HG03064 (cell line): ENCODE data around the gene CDPF1.
"Not testable (repeated sequence)": the region's sequence is repeated elsewhere in the genome, so short reads cannot be mapped to it uniquely, and the experiment has no call there.

ENCODE experiments used
- ATAC-seq: cut with Tn5 transposase; IDR thresholded peaks from one replicate; pipeline ENCODE4 v1.9.1; 2021; ENCODE audit warnings: low read depth; ENCODE audit not compliant: unreplicated experiment

CDPF1 gene

GRCh38 chr22:46281866-46282678, 32.0 kb upstream of the CDPF1 start:
- ATAC-seq: no peak

GRCh38 chr22:46280999-46281623, 31.0 kb upstream of the CDPF1 start:
- ATAC-seq: no peak

- ATAC-seq: no peak
These were observed 30.1 kb upstream of the CDPF1 start for GRCh38 chr22:46280063-46280817.

- no peak for ATAC-seq
These were observed 28.9 kb upstream of the CDPF1 start for GRCh38 chr22:46278656-46279645.

- no peak for ATAC-seq
These were observed 26.5 kb upstream of the CDPF1 start for GRCh38 chr22:46276563-46276962.

- no peak for ATAC-seq
These were observed 25.5 kb upstream of the CDPF1 start for GRCh38 chr22:46275455-46276122.

- ATAC-seq: no peak
These were observed 24.3 kb upstream of the CDPF1 start for GRCh38 chr22:46274381-46274780.

GRCh38 chr22:46273432-46274148, 23.5 kb upstream of the CDPF1 start:
- ATAC-seq: no peak

GRCh38 chr22:46272762-46273431, 22.8 kb upstream of the CDPF1 start:
- no peak for ATAC-seq

GRCh38 chr22:46272196-46272595, 22.1 kb upstream of the CDPF1 start:
- no peak for ATAC-seq

- no peak for ATAC-seq
These were observed 19.5 kb upstream of the CDPF1 start for GRCh38 chr22:46269564-46269963.

GRCh38 chr22:46267431-46268279, 17.6 kb upstream of the CDPF1 start, which contains the start of gene TTC38:
TSS of gene TTC38 (plus strand) at chr22:46268008. CDS start at chr22:46268040, 32 bp downstream.
- ATAC-seq: no peak

- not testable (repeated sequence) for ATAC-seq
These were observed 15.5 kb upstream of the CDPF1 start for GRCh38 chr22:46265627-46266026.

- ATAC-seq: not testable (repeated sequence)
These were observed 14.4 kb upstream of the CDPF1 start for GRCh38 chr22:46264520-46264919.

- no peak for ATAC-seq
These were observed 13.1 kb upstream of the CDPF1 start, which contains the start of gene PKDREJ for GRCh38 chr22:46263216-46263590. TSS of gene PKDREJ (minus strand) at chr22:46263343. CDS start at chr22:46263322, 21 bp downstream.

- no peak for ATAC-seq
These were observed 12.5 kb upstream of the CDPF1 start for GRCh38 chr22:46262449-46263215.

GRCh38 chr22:46260038-46260437, 9.9 kb upstream of the CDPF1 start:
- ATAC-seq: no peak
